Endodermal cell (in vitro differentiated cells): ENCODE data around the gene FRRS1. TPM values are rescaled to one million over a fixed set of nuclear protein-coding genes. Genes with fewer than 3 reads are reported as not detected.
"Not testable (repeated sequence)": the region's sequence is repeated elsewhere in the genome, so short reads cannot be mapped to it uniquely, and the experiment has no call there.

Source experiments
- DNase-seq: peaks from one replicate; pipeline ENCODE4 v3.0.0-alpha.2; 2017
- H3K27ac ChIP-seq: 2 replicates; pipeline ENCODE4 v1.5.1; 2013; ENCODE audit warnings: mild to moderate bottlenecking, low read depth, low read length, moderate library complexity
- H3K27me3 ChIP-seq: 2 replicates; pipeline ENCODE4 v1.6.1; 2013; ENCODE audit warnings: mild to moderate bottlenecking, low read length, moderate library complexity; ENCODE audit not compliant: insufficient read depth, control insufficient read depth, poor library complexity, severe bottlenecking
- H3K36me3 ChIP-seq: 2 replicates; pipeline ENCODE4 v1.7.0; 2013; ENCODE audit warnings: mild to moderate bottlenecking, low read length, moderate library complexity; ENCODE audit not compliant: control insufficient read depth, insufficient read depth
- H3K4me1 ChIP-seq: one replicate; pipeline ENCODE4 v1.7.0; 2013; ENCODE audit warnings: low read length; ENCODE audit not compliant: control insufficient read depth, insufficient read depth
- H3K4me3 ChIP-seq: 2 replicates; pipeline ENCODE4 v1.5.1; 2013; ENCODE audit warnings: mild to moderate bottlenecking, low read length, moderate library complexity
- H3K9ac ChIP-seq: 2 replicates; pipeline ENCODE4 v1.6.1; 2013; ENCODE audit warnings: mild to moderate bottlenecking, low read length, moderate library complexity; ENCODE audit not compliant: poor library complexity, severe bottlenecking; ENCODE audit errors: extremely low read depth
- H3K9me3 ChIP-seq: 2 replicates; pipeline ENCODE4 v1.6.1; 2013; ENCODE audit warnings: mild to moderate bottlenecking, low read length, moderate library complexity; ENCODE audit not compliant: control insufficient read depth
- H3K27ac Mint-ChIP-seq: 2 replicates; pipeline ENCODE4 v1.8.0; 2020; ENCODE audit warnings: mixed read lengths
- H3K27me3 Mint-ChIP-seq: 2 replicates; pipeline ENCODE4 v1.8.0; 2021; ENCODE audit warnings: mild to moderate bottlenecking, mixed read lengths; ENCODE audit not compliant: insufficient read depth
- H3K36me3 Mint-ChIP-seq: 2 replicates; pipeline ENCODE4 v1.8.0; 2020; ENCODE audit warnings: low read depth, mixed read lengths
- H3K4me1 Mint-ChIP-seq: 2 replicates; pipeline ENCODE4 v1.8.0; 2020; ENCODE audit warnings: mixed read lengths
- H3K4me3 Mint-ChIP-seq: 2 replicates; pipeline ENCODE4 v1.8.0; 2020; ENCODE audit warnings: mild to moderate bottlenecking, moderate library complexity, mixed read lengths
- H3K9me3 Mint-ChIP-seq: 2 replicates; pipeline ENCODE4 v1.8.0; 2020; ENCODE audit warnings: mild to moderate bottlenecking, mixed read lengths
- WGBS, 2 experiments: methylation state at CpG; one replicate each; pipeline versions ENCODE4 v1.1.5 to v1.1.7; 2013; ENCODE audit warnings: missing lambda C conversion rate in 2 of 2, mixed read lengths in 1 of 2; ENCODE audit not compliant: insufficient coverage in 1 of 2, insufficient read length in 1 of 2; 5-methylcytosine and 5-hydroxymethylcytosine counted together
- total RNA-seq, 2 donors: library from RNA; stranded (reverse); fragmentation: NEBNext Ultra II Directional in 1 of 2; extraction: Animal tissue kit (Norgen Biotek cat#: 25700) in 1 of 2; gene quantifications; 2 replicates in 1 of 2; 3 replicates in 1 of 2; pipeline ENCODE4 v1.2.1, GENCODE V29; 2021
- TF ChIP-seq, protein P1 (sequence below): fragments of 200-600 bp; sonication (generic); conservative IDR thresholded peaks from 2 replicates; pipeline ENCODE4 v1.5.0; 2021; ENCODE audit warnings: antibody characterized with exemption, mild to moderate bottlenecking

FRRS1 gene
- total RNA-seq, 2 donors from 2014 or later, result 9.9 to 24.4 TPM

DNA sequence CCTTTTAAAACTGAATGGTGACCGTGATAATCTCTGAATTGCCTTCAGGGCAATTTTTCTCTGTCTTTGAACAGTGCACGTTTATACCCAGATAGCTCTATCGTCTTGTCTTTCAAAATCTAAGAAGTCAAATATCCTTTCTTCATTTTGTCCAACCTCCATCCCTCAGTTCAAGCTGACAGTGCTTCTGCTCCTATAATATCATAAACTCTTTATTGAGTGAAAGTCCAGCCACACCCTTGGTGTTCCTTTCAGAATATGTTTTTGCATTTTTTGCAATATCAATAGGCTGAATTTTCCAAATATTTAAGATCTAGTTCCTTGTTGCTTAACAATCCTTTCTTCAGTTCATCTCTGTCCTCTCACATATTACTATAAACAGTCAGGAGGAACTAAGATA, 35.1 kb upstream of the FRRS1 start:
- no peak overlapping the region for H3K4me3 ChIP-seq
- peaks cover 3% of the 10 kb centered on the region for H3K9me3 Mint-ChIP-seq
- H3K27ac Mint-ChIP-seq, result no peak overlapping the region
- 89 to 97% methylated on average over 3 of the region's 3 CpGs for WGBS, 2 experiments
- no peaks in the 10 kb centered on the region for H3K36me3 Mint-ChIP-seq
- peaks cover 13% of the 10 kb centered on the region for H3K27me3 Mint-ChIP-seq
- H3K9me3 ChIP-seq, result no peaks in the 10 kb centered on the region
- H3K9ac ChIP-seq, result no peak overlapping the region
- no peaks in the 10 kb centered on the region for H3K36me3 ChIP-seq
- no peaks in the 10 kb centered on the region for H3K27me3 ChIP-seq
- H3K4me1 ChIP-seq, result no peaks in the 10 kb centered on the region
- TF ChIP-seq, protein P1, sequence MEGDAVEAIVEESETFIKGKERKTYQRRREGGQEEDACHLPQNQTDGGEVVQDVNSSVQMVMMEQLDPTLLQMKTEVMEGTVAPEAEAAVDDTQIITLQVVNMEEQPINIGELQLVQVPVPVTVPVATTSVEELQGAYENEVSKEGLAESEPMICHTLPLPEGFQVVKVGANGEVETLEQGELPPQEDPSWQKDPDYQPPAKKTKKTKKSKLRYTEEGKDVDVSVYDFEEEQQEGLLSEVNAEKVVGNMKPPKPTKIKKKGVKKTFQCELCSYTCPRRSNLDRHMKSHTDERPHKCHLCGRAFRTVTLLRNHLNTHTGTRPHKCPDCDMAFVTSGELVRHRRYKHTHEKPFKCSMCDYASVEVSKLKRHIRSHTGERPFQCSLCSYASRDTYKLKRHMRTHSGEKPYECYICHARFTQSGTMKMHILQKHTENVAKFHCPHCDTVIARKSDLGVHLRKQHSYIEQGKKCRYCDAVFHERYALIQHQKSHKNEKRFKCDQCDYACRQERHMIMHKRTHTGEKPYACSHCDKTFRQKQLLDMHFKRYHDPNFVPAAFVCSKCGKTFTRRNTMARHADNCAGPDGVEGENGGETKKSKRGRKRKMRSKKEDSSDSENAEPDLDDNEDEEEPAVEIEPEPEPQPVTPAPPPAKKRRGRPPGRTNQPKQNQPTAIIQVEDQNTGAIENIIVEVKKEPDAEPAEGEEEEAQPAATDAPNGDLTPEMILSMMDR, result no peak
- H3K27ac ChIP-seq, result no peak overlapping the region
- no peak overlapping the region for H3K4me3 Mint-ChIP-seq
- no peak for DNase-seq
- H3K4me1 Mint-ChIP-seq, result no peaks in the 10 kb centered on the region

DNA sequence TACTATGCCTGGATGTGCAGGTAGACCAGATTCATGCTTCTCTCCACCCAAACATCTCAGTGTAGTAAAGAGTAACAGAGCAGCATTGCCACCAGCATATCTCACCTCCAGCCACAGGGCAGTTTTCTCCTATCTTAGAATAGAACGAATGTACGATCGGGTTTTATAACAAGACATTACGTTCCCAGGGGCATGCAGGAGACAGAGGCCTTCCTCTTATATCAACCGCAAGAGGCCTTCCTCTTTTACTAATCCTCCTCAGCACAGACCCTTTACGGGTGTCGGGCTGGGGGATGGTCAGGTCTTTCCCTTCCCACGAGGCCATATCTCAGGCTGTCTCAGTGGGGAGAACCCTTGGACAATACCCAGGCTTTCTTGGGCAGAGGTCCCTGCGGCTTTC, 27.4 kb upstream of the FRRS1 start:
- Mint-ChIP-seq H3K4me1 (peaks cover 27% of the 10 kb centered on the region), H3K27me3 (peaks cover 13% of the 10 kb centered on the region)
- not testable (repeated sequence) for H3K4me1 ChIP-seq, DNase-seq, H3K9me3 ChIP-seq, H3K36me3 Mint-ChIP-seq, H3K9ac ChIP-seq, H3K4me3 Mint-ChIP-seq, H3K27ac ChIP-seq, H3K36me3 ChIP-seq, H3K9me3 Mint-ChIP-seq, H3K27ac Mint-ChIP-seq, H3K4me3 ChIP-seq, H3K27me3 ChIP-seq
- WGBS, 2 experiments, result 92 to 93% methylated on average over 6 to 9 of the region's 9 CpGs

GRCh38 chr1:99789715-99790114, 23.3 kb upstream of the FRRS1 start:
- Histone ChIP-seq H3K27ac (no peak overlapping the region), H3K4me3 (peak overlapping the region; percentile 25), H3K9ac (no peak overlapping the region), H3K27me3 (no peaks in the 10 kb centered on the region), H3K9me3 (peaks cover 7% of the 10 kb centered on the region), H3K4me1 (peaks cover 9% of the 10 kb centered on the region), H3K36me3 (no peaks in the 10 kb centered on the region)
- 80 to 92% methylated on average over 2 of the region's 2 CpGs for WGBS, 2 experiments
- H3K9me3 Mint-ChIP-seq, result peaks cover 2% of the 10 kb centered on the region
- H3K27me3 Mint-ChIP-seq, result no peaks in the 10 kb centered on the region
- H3K36me3 Mint-ChIP-seq, result no peaks in the 10 kb centered on the region
- TF ChIP-seq, protein P1, result no peak
- no peak for DNase-seq
- no peak overlapping the region for H3K4me3 Mint-ChIP-seq
- no peak overlapping the region for H3K27ac Mint-ChIP-seq
- H3K4me1 Mint-ChIP-seq, result peaks cover 33% of the 10 kb centered on the region

- Mint-ChIP-seq H3K36me3 (no peaks in the 10 kb centered on the region), H3K4me1 (peaks cover 37% of the 10 kb centered on the region), H3K27me3 (no peaks in the 10 kb centered on the region), H3K4me3 (no peak overlapping the region), H3K27ac (no peak overlapping the region), H3K9me3 (peaks cover 2% of the 10 kb centered on the region)
- peaks cover 13% of the 10 kb centered on the region for H3K4me1 ChIP-seq
- H3K4me3 ChIP-seq, result peak overlapping the region; percentile 64
- no peak overlapping the region for H3K9ac ChIP-seq
- peaks cover 7% of the 10 kb centered on the region for H3K9me3 ChIP-seq
- H3K27me3 ChIP-seq, result no peaks in the 10 kb centered on the region
- TF ChIP-seq, protein P1, result no peak
- DNase-seq, result no peak
- H3K36me3 ChIP-seq, result no peaks in the 10 kb centered on the region
- H3K27ac ChIP-seq, result no peak overlapping the region
Measured at GRCh38 chr1:99788896-99789295, 22.5 kb upstream of the FRRS1 start.
